Measurements from ENCODE around the gene MUC6. TPM values are rescaled to one million over a fixed set of nuclear protein-coding genes. Genes with fewer than 3 reads are reported as not detected.

MUC6 gene
- total and polyA plus RNA-seq, 10 of the 15 experiments (the other 5 are each of a cell fraction or from before 2014, with no cell fraction given), result 0.03 TPM; not detected in 8

- 94% methylated on average over 32 of the region's 32 CpGs for WGBS (ENCODE audit: insufficient coverage, insufficient replicate concordance, low lambda C conversion rate, missing lambda C conversion rate)
- POLR2A ChIA-PET, result no interaction called here
These were observed 34.7 kb downstream of the MUC6 start for GRCh38 chr11:1001617-1002405.

More at GRCh38 chr11:1001617-1002405, 34.7 kb downstream of the MUC6 start:
- Histone ChIP-seq H3K9ac (ENCODE audit: control insufficient read depth, insufficient read depth, low read length) (no peak overlapping the region), H3K4me1 (ENCODE audit: control insufficient read depth, insufficient read depth, low read length) (no peaks in the 10 kb centered on the region), H4K20me1 (ENCODE audit: control insufficient read depth, insufficient read depth) (no peaks in the 10 kb centered on the region), H3K27me3 (replicated peaks in 1 of 2; ENCODE audit: control insufficient read depth in 2 of 2, insufficient read depth in 2 of 2, low read length in 1 of 2) (no peaks in the 10 kb centered on the region), H3K4me2 (ENCODE audit: control insufficient read depth, insufficient read depth) (no peak overlapping the region), H3K9me3 (replicated peaks; ENCODE audit: control insufficient read depth, insufficient read depth, low read length) (no peaks in the 10 kb centered on the region), H3K79me2 (ENCODE audit: control insufficient read depth, insufficient read depth, low read length) (no peaks in the 10 kb centered on the region), H3K36me3 (ENCODE audit: control insufficient read depth in 2 of 2, insufficient read depth in 2 of 2, low read length in 1 of 2) (peaks cover 3 to 14% of the 10 kb centered on the region in 2 experiments; a peak in 3 of 4 replicates), H2AFZ (ENCODE audit: control insufficient read depth, low read depth, low read length) (no peak overlapping the region), H3K27ac (ENCODE audit: control insufficient read depth, insufficient read depth) (no peak overlapping the region), H3K4me3 (no peak overlapping the region)
- CTCF ChIA-PET, result no interaction called here
- ATAC-seq (no peak), FAIRE-seq (no peak), DNase-seq (ENCODE audit: low read depth, low spot score) (no peak)
- in situ Hi-C loops (cut with MboI) (no loop called here), intact Hi-C loops (cut with micrococcal nuclease; ENCODE audit: unreplicated experiment) (no loop called here)
- BruUV-seq (replicated peaks), result no TSS peak
- TF ChIP-seq PBX3 (IDR thresholded peaks at IDR 0.05; ENCODE audit: insufficient replicate concordance, low read depth, low read length) (no peak), TBL1XR1 (IDR thresholded peaks at IDR 0.05; ENCODE audit: low read depth, low read length) (no peak), FOS (IDR thresholded peaks at IDR 0.05; ENCODE audit: borderline replicate concordance, extremely low read depth, insufficient read length) (no peak), POLR2A (IDR thresholded peaks at IDR 0.05; ENCODE audit: low read depth, low read length) (no peak), MYC (IDR thresholded peaks at IDR 0.05; ENCODE audit: insufficient read depth, insufficient read length, insufficient replicate concordance, low read length, severe bottlenecking) (no peak), TARDBP (IDR thresholded peaks at IDR 0.05; ENCODE audit: borderline replicate concordance) (no peak), ZNF384 (IDR thresholded peaks at IDR 0.05; ENCODE audit: borderline replicate concordance, low read depth, low read length) (no peak), SREBF1 (IDR thresholded peaks at IDR 0.05; ENCODE audit: low read length) (no peak), ZZZ3 (IDR thresholded peaks at IDR 0.05; ENCODE audit: control insufficient read depth, insufficient read length, low read depth) (no peak), EZH2 (IDR thresholded peaks at IDR 0.05; ENCODE audit: borderline replicate concordance, control insufficient read depth, low read depth, low read length) (no peak), ZBTB4 (CRISPR knock-in tag; IDR thresholded peaks at IDR 0.05) (no peak)
- SMC1A ChIA-PET (ENCODE audit: uncharacterized antibody, unreplicated experiment), result no interaction called here
- RAD21 ChIA-PET (ENCODE audit: unreplicated experiment), result no interaction called here
